Vagina (tissue), 2 donors: ENCODE measurements around the gene TVP23B. TPM values are rescaled to one million over a fixed set of nuclear protein-coding genes. Genes with fewer than 3 reads are reported as not detected.
A peak's percentile ranks its signal among the peaks of the same experiment; 100 is the strongest.
"Not testable (repeated sequence)": the region's sequence is repeated elsewhere in the genome, so short reads cannot be mapped to it uniquely, and the experiment has no call there.

ENCODE experiments used
- DNase-seq, 2 donors: peaks; one replicate each; pipeline ENCODE4 v3.0.0-alpha.2; 2017; ENCODE audit errors: extremely low spot score in 2 of 2
- H3K27ac ChIP-seq: fragments of 200-600 bp; sonication (generic); one replicate; pipeline ENCODE4 v1.5.1; 2019
- H3K27me3 ChIP-seq: fragments of 200-600 bp; sonication (generic); one replicate; pipeline ENCODE4 v1.5.1; 2019
- H3K36me3 ChIP-seq, 2 donors: fragments of 200-600 bp; sonication (generic); one replicate each; pipeline ENCODE4 v1.5.1; 2017 to 2019
- H3K4me1 ChIP-seq: fragments of 200-600 bp; sonication (generic); one replicate; pipeline ENCODE4 v1.5.1; 2019
- H3K4me3 ChIP-seq, 2 donors: fragments of 200-600 bp; sonication (generic); 1 replicate in 1 of 2; 2 replicates in 1 of 2; pipeline ENCODE4 v1.5.1; 2016 to 2019
- H3K9me3 ChIP-seq: fragments of 200-600 bp; sonication (generic); one replicate; pipeline ENCODE4 v1.5.1; 2019
- CTCF ChIP-seq, 3 experiments: fragments of 450-650 bp in 2 of 3; fragments of 200-600 bp in 1 of 3; sonication (generic) in 1 of 3; IDR thresholded peaks; one replicate each; pipeline ENCODE4 v1.5.1; 2017 to 2019; ENCODE audit warnings: antibody characterized with exemption in 3 of 3, mild to moderate bottlenecking in 2 of 3, moderate library complexity in 2 of 3
- POLR2A ChIP-seq, 2 donors: fragments of 450-650 bp; IDR thresholded peaks; one replicate each; pipeline ENCODE4 v1.6.1; 2017; ENCODE audit warnings: antibody characterized with exemption in 2 of 2, mild to moderate bottlenecking in 2 of 2, moderate library complexity in 2 of 2
- POLR2AphosphoS5 ChIP-seq, 2 donors: sonication (generic); formaldehyde crosslinking; IDR thresholded peaks; one replicate each; pipeline ENCODE4 v1.9.0; 2017; ENCODE audit warnings: antibody characterized with exemption in 2 of 2, mild to moderate bottlenecking in 2 of 2, low read depth in 1 of 2; ENCODE audit not compliant: insufficient read depth in 1 of 2
- intact Hi-C: fragments of 100-400 bp; cut with DNase I; formaldehyde crosslinking; loops from one replicate; pipeline ENCODE4 v1.15.1; 2023
- total RNA-seq: library from RNA; depleted of rRNA; stranded (reverse); fragments of >200 nt; gene quantifications from one replicate; pipeline ENCODE4 v1.2.3, GENCODE V29; 2016

Gene TVP23B
- total RNA-seq, 1 donor from 2014 or later, result 21.6 TPM

DNA sequence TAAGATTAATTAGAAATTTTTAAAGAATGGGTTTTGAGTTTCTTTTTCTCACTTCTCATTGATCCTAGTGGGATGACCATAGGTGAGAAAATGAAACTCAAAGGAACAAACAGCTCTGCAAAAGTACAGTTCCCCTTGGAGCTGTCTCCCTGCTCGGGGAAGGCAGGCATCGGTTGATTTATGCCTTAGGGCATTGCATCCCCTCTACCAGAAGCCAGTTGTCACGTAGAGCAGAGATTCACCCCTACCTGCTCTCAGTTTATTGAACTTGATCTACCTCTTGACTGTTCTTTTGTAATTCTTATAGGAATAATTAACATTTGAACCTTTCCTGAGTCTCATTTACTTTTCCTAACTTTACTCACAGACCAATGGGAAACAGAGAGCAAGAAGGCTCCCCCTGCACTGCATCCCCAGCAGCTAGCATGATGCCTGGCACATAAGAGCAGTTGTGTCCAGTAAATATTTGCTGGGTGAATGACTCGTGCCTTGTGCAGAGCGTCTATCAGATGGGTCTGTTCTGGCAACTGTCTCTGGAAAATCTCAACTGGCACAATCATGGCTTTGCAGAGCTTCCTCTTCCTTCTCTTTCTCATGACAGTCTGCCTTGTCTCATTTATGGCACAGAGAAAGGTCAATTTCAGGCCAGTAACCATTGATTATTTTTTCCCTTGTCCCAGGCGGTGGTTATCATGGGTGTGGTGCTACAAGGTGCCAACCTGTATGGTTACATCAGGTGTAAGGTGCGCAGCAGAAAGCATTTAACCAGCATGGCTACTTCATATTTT is 22.7 kb downstream of the TVP23B start:
- H3K36me3 ChIP-seq, result peaks cover 0 to 22% of the 10 kb centered on the region in 2 donors
- H3K27ac ChIP-seq, H3K9me3 ChIP-seq, H3K4me1 ChIP-seq, DNase-seq, H3K27me3 ChIP-seq, intact Hi-C loops, H3K4me3 ChIP-seq: not testable (repeated sequence)

GRCh38 chr17:18815924-18816323 is 34.9 kb downstream of the TVP23B start:
- intact Hi-C loops, H3K36me3 ChIP-seq, H3K27ac ChIP-seq, H3K27me3 ChIP-seq, DNase-seq, H3K4me1 ChIP-seq, H3K9me3 ChIP-seq, H3K4me3 ChIP-seq: not testable (repeated sequence)

DNA sequence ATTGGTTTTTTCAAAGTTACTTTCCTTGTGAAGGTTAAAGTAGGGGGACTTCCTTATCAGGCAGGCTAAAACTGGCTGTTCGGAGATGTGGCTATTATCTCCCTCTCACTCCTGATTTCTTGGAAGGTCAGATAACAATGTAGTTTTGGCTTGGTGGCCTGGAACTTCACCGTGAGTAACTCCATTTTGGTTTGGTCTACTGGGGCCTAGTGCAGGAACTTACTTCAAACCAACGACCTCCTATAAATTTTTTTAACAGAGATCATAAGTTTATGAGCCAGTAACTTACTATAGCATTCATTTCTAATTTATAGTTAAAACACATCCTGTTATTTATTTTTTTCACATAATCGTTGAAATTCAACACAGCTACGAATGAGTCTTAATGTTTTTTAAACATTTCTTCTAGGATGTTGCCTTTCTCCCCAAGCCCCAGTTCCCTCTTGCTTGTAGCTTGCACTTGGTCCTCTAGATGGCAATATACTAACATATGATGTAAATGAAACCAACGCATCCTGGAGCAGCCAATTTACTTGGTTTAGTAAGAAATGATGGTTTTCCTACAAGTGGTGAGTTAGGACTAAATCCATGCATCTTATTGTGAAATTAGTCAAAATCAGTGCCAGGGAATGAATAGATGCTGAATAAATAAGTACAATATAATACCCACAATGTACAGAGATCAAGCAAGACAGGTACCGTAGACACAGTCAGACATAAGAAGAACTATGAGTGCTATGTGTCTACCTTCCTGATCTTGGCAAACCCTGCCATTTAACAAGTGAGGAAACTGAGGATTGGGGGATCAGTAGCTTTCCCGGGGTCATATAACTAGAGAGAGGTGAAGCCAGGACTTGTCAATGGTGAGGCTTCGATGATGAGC is 35.7 kb downstream of the TVP23B start:
- H3K36me3 ChIP-seq, H3K27ac ChIP-seq, H3K9me3 ChIP-seq, H3K4me3 ChIP-seq, DNase-seq, H3K4me1 ChIP-seq, H3K27me3 ChIP-seq, intact Hi-C loops: not testable (repeated sequence)
- peak; percentile 17 to 40 (median 26) for TF ChIP-seq CTCF (IDR thresholded peaks at IDR 0.05)

DNA sequence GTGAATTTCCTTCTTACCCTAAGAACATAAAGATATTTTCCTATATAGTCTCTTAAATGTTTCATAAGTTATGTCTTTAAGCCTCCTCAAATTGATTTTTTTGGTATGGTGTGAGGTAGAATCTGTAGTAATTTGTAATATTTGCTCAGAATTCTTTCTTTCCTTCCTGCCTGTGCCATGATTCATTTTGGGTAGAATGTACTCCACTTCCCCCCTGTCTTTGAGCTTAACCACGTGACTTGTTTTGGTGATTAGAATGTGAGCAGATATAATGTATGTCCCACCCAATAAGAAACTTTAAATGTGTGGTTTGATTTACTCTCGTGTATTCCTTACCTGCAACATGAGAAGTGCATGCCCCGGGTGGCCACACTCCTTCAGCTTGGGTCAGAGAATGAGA is 40.4 kb downstream of the TVP23B start:
- H3K27me3 ChIP-seq, H3K36me3 ChIP-seq, H3K9me3 ChIP-seq, DNase-seq, H3K4me1 ChIP-seq, intact Hi-C loops, H3K27ac ChIP-seq, H3K4me3 ChIP-seq: not testable (repeated sequence)

DNA sequence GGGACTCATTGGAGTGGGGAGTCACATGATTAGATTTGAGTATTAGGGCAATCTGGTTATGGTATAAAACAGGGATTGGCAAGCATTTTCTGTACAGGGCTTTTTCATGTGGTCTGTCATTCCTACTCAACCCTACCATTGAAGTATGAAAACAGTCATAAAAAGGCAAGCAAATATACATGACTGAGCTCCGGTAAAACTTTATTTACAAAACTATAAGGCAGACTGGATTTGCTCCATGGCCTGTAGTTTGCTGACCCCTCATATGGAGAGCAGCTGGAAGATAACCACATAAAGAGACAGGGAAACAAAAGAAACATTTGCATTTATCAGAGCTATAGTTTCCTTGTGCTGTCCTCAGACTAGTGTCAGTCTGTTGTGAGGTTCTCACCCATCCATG is 46.6 kb downstream of the TVP23B start:
- H3K27ac ChIP-seq, H3K9me3 ChIP-seq, H3K27me3 ChIP-seq, DNase-seq, intact Hi-C loops, H3K36me3 ChIP-seq, H3K4me3 ChIP-seq, H3K4me1 ChIP-seq: not testable (repeated sequence)

GRCh38 chr17:18848501-18848900 is 67.5 kb downstream of the TVP23B start:
- no peaks in the 10 kb centered on the region for H3K27me3 ChIP-seq
- H3K27ac ChIP-seq, result no peak overlapping the region
- intact Hi-C loops, result no loop called here
- H3K9me3 ChIP-seq, result no peaks in the 10 kb centered on the region
- TF ChIP-seq POLR2AphosphoS5 (IDR thresholded peaks at IDR 0.05; ENCODE audit: insufficient read depth in 1 of 2, low read depth in 1 of 2), result no peak
- no peak for TF ChIP-seq POLR2A (IDR thresholded peaks at IDR 0.05)
- TF ChIP-seq CTCF (IDR thresholded peaks at IDR 0.05), result no peak
- no peaks in the 10 kb centered on the region for H3K4me1 ChIP-seq
- H3K36me3 ChIP-seq, result no peaks in the 10 kb centered on the region
- DNase-seq, result peak in 1 of 2 donors; percentile 31
- H3K4me3 ChIP-seq, result no peak overlapping the region

GRCh38 chr17:18850679-18851078 is 69.7 kb downstream of the TVP23B start:
- H3K9me3 ChIP-seq, result no peaks in the 10 kb centered on the region
- H3K4me3 ChIP-seq, result no peak overlapping the region
- no peak overlapping the region for H3K27ac ChIP-seq
- H3K4me1 ChIP-seq, result peaks cover 9% of the 10 kb centered on the region
- TF ChIP-seq POLR2A (IDR thresholded peaks at IDR 0.05) (no peak), POLR2AphosphoS5 (IDR thresholded peaks at IDR 0.05; ENCODE audit: insufficient read depth in 1 of 2, low read depth in 1 of 2) (no peak), CTCF (IDR thresholded peaks at IDR 0.05) (no peak)
- no peaks in the 10 kb centered on the region for H3K36me3 ChIP-seq
- intact Hi-C loops, result no loop called here
- DNase-seq, result no peak
- H3K27me3 ChIP-seq, result no peaks in the 10 kb centered on the region
